Umbilical cord (tissue), 2 donors: ENCODE results near the gene LDLR. TPM values are rescaled to one million over a fixed set of nuclear protein-coding genes. Genes with fewer than 3 reads are reported as not detected.

Source experiments
- DNase-seq: peaks from one replicate; pipeline ENCODE4 v3.0.0-alpha.2; 2015; ENCODE audit warnings: low spot score
- total RNA-seq: library from RNA; depleted of rRNA; stranded (reverse); fragments of >200 nt; gene quantifications from one replicate; pipeline ENCODE4 v1.2.3, GENCODE V29; 2014; ENCODE audit warnings: low replicate concordance; ENCODE audit not compliant: insufficient read depth

Gene LDLR
- 120 TPM for total RNA-seq

- DNase-seq, result peak; percentile 94
Measured at GRCh38 chr19:11089254-11090013, at the start of gene LDLR. Gene LDLR, plus strand, starts transcription at chr19:11089463. Its CDS starts 86 bp downstream, at chr19:11089549.

DNA sequence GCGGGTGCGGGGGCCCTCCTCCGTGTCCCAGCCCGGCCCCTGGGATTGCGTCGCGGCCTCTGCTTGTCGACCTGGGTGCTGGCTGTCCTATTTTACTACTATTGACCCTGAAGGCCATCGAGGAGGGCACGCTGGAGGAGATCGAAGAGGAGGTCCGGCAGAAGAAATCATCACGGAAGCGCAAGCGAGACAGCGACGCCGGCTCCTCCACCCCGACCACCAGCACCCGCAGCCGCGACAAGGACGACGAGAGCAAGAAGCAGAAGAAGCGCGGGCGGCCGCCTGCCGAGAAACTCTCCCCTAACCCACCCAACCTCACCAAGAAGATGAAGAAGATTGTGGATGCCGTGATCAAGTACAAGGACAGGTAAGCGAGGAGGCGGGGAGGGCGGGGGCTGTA, 48.1 kb upstream of the LDLR start:
- DNase-seq, result no peak

GRCh38 chr19:11041966-11042627, 47.2 kb upstream of the LDLR start:
- DNase-seq, result no peak

- DNase-seq, result no peak
Measured at GRCh38 chr19:11044431-11044830, 44.8 kb upstream of the LDLR start.

DNA sequence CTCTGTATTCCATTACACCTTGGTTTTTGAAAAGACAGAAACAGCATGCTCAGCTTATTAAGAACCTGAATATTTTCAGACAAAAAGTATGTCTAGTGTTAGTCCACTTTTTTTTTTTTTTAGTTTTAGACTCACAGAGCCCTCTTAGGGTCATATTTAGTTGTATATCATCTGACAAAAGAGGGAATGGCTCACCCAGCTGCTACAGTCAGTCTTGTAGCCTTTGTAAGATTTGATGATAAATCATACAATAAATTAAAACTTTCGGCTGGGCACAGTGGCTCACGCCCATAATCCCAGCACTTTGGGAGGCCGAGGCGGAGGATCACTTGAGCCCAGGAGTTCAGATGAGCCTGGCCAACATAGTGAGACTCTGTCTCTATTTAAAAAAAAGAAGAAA, 43.7 kb upstream of the LDLR start:
- no peak for DNase-seq

- DNase-seq, result no peak
Measured at GRCh38 chr19:11046605-11047354, 42.5 kb upstream of the LDLR start.

DNA sequence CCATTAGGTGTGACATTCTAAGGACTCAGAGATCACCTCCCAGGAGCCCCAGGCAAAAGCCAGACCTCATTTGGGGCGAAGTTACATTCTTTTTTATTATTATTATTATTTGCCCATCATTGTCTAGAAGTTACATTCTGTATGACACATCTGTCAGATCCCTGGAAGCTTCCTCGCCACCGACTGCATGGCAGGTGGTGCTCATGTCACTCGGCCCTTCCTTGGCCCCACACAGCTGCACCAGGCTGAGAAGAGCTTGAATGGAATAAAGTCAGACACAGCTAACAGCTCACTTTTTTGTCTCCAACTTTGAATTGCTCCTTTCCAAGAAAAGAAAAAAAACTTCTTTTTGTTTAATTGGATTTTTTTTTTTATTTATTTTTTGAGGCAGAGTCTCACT, 41.4 kb upstream of the LDLR start:
- no peak for DNase-seq

DNA sequence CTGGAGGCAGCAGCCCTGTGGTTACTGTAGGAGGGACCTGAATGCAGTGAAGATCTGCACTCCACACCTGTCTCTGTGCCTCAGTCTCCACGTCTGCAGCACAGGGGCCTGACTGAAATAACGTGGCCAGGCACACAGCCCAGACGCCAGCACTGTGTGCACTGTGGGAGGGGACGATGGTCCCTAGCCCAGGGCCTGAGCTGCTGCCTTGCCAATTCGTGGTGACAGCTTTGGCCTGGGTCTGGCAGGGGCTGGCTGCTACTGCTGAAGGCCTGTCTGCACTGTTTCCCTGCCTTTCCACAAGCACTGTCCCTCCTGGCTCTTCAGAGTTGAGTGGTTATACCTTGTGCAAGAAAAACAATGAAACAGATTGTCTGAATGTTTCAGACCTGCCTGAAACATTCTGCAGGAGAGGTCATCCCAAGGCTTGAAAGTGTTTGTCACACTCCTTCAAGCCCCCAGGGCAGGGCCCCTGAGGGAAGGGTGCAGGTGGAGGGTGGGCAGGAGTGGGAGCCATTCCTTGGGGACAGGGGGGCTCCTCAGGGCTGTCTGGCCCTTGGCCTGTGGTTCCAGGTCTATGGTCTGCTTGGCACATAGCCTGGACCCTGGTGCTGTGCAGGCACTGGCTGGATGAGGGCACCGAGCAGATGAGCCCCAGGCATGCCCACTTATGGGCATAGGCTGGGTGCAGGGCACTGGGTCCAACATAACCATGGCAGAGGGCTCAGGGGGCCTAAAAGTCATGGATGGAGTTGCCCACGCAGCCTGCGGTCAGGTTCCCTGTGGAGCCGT, 38.7 kb upstream of the LDLR start:
- no peak for DNase-seq

DNA sequence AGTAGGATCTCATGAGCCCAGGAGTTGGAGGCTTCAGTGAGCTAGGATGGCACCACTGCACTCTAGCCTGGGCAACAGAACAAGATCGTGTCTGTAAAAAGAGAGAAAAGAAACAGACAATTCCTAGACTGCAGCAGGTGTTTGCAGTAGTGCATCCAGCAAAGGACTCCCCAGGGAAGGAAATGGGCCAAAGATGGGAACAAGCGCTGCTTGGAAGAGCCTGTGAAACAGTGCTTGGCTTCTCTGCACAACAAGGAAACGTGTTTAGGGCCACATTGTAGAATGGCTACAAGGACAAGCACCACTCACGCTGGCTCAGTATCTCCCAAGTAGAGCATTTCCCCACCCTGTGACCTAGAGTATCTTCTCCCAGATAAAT, 35.5 kb upstream of the LDLR start:
- no peak for DNase-seq

- DNase-seq, result no peak
Measured at GRCh38 chr19:11054200-11054599, 35.1 kb upstream of the LDLR start.

DNA sequence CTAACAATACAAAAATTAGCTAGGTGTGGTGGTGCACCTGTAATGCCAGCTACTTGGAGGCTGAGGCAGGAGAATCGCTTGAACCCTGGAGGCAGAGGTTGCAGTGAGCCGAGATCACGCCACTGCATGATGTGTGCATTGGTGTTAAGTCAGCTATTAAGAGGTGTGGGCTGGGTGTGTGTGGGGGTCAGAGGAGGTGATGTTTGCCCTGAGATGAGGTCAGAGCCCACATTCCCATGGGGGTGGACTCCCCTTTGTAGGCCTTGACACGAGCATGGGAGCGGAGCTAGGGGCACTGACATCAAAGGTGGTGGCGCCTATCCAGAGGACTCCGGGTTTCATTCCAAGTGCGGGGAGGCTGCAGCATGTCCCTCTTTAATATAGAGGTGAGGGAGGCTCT, 34.6 kb upstream of the LDLR start:
- no peak for DNase-seq

GRCh38 chr19:11058246-11059030, 30.8 kb upstream of the LDLR start:
- DNase-seq, result no peak

DNA sequence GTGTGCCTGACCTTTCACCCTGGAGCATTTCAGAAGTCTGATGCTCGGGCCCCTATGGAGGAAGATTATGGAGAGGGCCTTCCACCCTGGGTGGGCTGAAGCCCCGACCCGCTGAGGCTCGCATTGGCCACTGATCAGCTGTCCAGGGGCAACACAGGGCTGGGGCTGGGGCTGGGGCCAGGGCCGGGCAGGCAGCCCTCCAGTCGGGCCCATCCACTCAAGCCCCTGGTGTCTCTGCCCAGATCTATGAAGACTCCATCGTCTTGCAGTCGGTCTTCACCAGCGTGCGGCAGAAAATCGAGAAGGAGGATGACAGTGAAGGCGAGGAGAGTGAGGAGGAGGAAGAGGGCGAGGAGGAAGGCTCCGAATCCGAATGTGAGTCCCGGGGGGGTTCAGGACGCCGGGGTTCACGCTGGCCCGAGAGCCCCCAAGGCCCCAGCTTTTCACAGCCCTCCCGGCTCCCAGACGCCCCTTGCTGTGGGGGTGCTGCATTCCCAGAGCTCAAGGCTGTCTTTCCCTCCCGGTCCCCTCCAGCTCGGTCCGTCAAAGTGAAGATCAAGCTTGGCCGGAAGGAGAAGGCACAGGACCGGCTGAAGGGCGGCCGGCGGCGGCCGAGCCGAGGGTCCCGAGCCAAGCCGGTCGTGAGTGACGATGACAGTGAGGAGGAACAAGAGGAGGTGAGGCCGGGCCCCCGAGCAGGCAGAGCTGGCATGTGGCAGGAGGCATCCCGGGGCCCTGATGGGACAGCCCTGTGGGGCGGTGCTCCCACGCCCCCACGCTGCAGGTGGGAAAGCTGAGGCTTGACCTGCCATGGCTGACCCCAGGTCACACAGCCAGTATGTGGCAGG, 29.5 kb upstream of the LDLR start:
- no peak for DNase-seq

- DNase-seq, result no peak
Measured at GRCh38 chr19:11061952-11062351, 27.3 kb upstream of the LDLR start.

DNA sequence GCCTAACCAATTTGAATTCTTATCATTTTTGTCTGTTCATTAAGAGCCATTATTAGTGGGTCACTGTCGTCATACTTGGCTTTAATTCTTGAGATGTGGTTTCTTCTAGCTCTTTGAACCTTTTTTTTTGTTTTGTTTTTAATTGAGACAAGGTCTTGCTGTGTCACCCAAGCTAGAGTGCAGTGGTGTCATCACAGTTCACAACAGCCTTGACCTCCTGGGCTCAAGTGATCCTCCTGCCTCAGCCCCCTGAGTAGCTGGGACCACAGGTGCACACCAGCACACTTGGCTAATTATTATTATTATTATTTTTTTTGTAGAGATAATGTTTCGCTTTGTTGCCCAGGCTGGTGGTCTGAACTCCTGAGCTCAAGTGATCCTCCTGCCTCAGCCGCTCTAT, 25.8 kb upstream of the LDLR start:
- DNase-seq, result no peak

GRCh38 chr19:11064831-11065303, 24.4 kb upstream of the LDLR start:
- DNase-seq, result no peak

- no peak for DNase-seq
Measured at GRCh38 chr19:11066326-11066725, 22.9 kb upstream of the LDLR start.

DNA sequence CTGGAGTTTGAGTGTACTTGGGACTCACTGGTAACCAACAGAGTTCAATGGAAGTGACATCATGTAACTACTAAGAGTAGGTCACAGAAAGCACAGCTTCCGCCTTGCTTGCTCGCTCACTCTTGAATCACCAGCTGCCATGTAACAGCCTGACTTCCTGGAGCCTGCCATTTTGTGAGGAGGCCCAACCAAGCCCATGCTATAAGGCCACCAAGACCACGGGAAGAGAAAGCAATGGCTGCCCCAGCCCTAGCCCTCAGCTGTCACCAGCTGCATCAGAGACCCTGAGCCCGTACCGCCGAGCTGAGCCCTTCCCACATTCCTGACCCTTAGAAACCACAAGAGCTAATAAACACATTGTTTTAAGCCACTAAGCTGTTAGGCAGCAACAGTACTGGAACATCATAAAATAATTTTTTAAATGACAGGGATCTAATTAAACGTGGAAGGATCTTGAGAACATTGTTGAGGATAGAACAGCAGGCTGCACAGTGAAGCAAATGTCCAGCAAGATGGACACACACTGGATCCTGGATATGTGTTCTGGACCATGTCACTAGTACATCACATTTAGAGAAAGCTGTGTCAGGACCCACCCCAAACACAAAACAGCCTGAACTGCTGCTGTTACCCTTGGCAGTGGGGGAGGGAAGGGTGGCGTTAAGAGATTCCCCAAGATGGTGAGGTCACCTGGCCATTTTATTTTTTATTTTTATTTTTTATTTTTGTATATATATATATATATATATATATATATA, 21.7 kb upstream of the LDLR start:
- no peak for DNase-seq

DNA sequence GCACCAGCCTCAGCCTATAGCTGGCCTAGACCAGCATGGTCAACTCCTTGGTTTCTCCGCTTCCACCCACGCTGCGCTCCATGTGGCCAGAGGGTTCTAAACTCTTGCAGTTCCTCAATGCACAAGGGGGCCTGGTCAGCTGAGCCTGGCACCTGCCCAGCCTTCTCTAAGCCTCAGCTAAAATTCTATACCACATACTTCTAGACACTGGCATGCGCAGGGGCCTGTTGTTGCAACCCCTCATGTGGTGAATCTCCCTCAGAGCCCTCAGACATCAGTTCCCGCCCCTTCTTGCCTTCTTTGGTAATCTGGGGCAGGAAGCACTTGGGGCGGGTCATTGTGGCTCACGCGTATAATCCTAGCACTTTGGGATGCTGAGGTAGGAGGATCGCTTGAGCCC, 19.7 kb upstream of the LDLR start:
- DNase-seq, result no peak
